Hepatocyte (in vitro differentiated cells): ENCODE results near the gene SV2A.
"Not testable (repeated sequence)": the region's sequence is repeated elsewhere in the genome, so short reads cannot be mapped to it uniquely, and the experiment has no call there.

Source experiments
- CTCF ChIP-seq: fragments of 200-600 bp; sonication (generic); IDR thresholded peaks from 2 replicates; pipeline ENCODE4 v1.5.1; 2016; ENCODE audit warnings: antibody characterized with exemption, mild to moderate bottlenecking; ENCODE audit not compliant: poor library complexity
- EZH2 ChIP-seq: fragments of 200-600 bp; sonication (generic); IDR thresholded peaks from 2 replicates; pipeline ENCODE4 v1.6.1; 2016; ENCODE audit warnings: antibody characterized with exemption, mild to moderate bottlenecking, borderline replicate concordance

GRCh38 chr1:149861497-149862054, 56.1 kb downstream of the SV2A start:
- not testable (repeated sequence) for TF ChIP-seq EZH2, CTCF
